ENCODE data around the gene SUSD2.
A peak's percentile ranks its signal among the peaks of the same experiment; 100 is the strongest.

The SUSD2 gene

DNA sequence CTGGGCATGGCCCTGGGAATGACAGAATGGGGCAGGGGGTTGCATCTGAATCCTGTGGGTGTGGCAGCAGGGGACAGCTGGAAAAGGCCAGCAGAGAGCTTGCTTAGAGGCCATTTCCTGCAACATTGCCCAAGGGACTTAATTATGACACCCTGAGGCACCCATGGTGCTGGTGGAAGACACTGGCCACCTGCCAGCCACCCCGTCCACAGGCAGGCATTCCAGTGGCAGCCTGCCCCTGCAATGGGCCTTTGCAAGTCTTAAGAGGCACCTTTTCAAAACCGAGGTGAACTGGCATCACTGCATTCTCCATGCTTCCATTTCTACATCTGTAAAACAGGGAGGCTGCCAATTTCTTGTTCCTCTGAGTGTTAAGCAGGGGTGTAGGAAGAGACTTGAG, 21.6 kb upstream of the SUSD2 start:
- TF ChIP-seq, protein P1, sequence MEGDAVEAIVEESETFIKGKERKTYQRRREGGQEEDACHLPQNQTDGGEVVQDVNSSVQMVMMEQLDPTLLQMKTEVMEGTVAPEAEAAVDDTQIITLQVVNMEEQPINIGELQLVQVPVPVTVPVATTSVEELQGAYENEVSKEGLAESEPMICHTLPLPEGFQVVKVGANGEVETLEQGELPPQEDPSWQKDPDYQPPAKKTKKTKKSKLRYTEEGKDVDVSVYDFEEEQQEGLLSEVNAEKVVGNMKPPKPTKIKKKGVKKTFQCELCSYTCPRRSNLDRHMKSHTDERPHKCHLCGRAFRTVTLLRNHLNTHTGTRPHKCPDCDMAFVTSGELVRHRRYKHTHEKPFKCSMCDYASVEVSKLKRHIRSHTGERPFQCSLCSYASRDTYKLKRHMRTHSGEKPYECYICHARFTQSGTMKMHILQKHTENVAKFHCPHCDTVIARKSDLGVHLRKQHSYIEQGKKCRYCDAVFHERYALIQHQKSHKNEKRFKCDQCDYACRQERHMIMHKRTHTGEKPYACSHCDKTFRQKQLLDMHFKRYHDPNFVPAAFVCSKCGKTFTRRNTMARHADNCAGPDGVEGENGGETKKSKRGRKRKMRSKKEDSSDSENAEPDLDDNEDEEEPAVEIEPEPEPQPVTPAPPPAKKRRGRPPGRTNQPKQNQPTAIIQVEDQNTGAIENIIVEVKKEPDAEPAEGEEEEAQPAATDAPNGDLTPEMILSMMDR (IDR thresholded peaks at IDR 0.05; ENCODE audit: unreplicated experiment in 3 of 3) = no peak
- Mint-ChIP-seq H3K27me3 (ENCODE audit: low read depth) (peaks cover 1% of the 10 kb centered on the region), H3K4me1 (peaks cover 38% of the 10 kb centered on the region), H3K36me3 (ENCODE audit: low read depth) (no peaks in the 10 kb centered on the region), H3K9me3 (no peaks in the 10 kb centered on the region), H3K4me3 (no peak overlapping the region), H3K27ac (no peak overlapping the region)

DNA sequence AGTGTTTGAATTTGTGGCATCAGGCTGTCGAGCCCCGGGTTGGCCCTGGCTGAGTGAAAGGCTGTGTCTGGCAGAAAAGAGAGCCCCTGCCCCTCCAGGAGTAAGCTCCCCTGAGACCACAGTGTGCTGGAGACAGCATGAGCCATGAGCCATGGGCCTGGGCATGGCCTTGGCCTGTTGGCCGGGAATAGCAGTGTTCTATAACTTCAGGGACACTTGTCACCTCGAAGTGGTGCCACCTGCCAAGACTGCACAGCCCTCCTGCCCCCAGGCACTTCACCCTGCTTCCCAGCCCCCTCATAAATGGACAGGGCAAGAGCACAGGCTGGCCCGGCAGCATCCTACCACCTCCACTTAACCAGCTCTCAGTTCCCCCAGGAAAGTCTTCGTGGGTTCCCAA, 20.7 kb upstream of the SUSD2 start:
- H3K4me1 Mint-ChIP-seq = peaks cover 35% of the 10 kb centered on the region
- H3K9me3 Mint-ChIP-seq = no peaks in the 10 kb centered on the region
- TF ChIP-seq, protein P1 (IDR thresholded peaks at IDR 0.05; ENCODE audit: unreplicated experiment in 3 of 3) = no peak
- H3K27me3 Mint-ChIP-seq (ENCODE audit: low read depth) = no peaks in the 10 kb centered on the region
- no peak overlapping the region for H3K4me3 Mint-ChIP-seq
- no peak overlapping the region for H3K27ac Mint-ChIP-seq
- H3K36me3 Mint-ChIP-seq (ENCODE audit: low read depth) = no peaks in the 10 kb centered on the region

- TF ChIP-seq, protein P1 (IDR thresholded peaks at IDR 0.05; ENCODE audit: unreplicated experiment in 3 of 3) = no peak
- H3K4me3 Mint-ChIP-seq = no peak overlapping the region
- no peaks in the 10 kb centered on the region for H3K36me3 Mint-ChIP-seq (ENCODE audit: low read depth)
- no peaks in the 10 kb centered on the region for H3K27me3 Mint-ChIP-seq (ENCODE audit: low read depth)
- peaks cover 32% of the 10 kb centered on the region for H3K4me1 Mint-ChIP-seq
- no peaks in the 10 kb centered on the region for H3K9me3 Mint-ChIP-seq
- H3K27ac Mint-ChIP-seq = peak overlapping the region in 1 of 3 experiments; percentile 50
Measured at GRCh38 chr22:24161485-24161884, 19.8 kb upstream of the SUSD2 start.

DNA sequence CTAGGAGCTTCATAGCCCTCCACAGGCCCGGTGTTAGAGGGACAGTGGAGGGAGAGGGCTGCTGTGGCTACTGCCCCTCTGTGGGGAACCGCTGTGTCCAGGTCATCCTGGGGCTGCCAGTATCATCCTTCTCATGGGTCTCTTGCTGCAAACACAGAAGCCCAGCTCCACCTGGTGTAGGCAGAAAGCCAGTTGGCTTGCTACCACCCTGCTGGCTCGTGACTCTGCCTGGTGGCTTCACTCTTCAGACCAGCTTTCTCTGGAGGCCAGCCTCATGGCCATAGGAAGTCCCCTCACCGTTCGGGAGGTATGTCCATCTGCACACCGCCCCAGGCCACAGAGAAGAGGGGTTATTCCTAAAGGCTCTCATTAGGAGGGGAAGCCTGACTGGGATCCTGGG, 19.4 kb upstream of the SUSD2 start:
- Mint-ChIP-seq H3K9me3 (no peaks in the 10 kb centered on the region), H3K27me3 (ENCODE audit: low read depth) (no peaks in the 10 kb centered on the region), H3K36me3 (ENCODE audit: low read depth) (no peaks in the 10 kb centered on the region), H3K27ac (peak overlapping the region in 1 of 3 experiments; percentile 50), H3K4me1 (peaks cover 28% of the 10 kb centered on the region), H3K4me3 (no peak overlapping the region)
- TF ChIP-seq, protein P1 (IDR thresholded peaks at IDR 0.05; ENCODE audit: unreplicated experiment in 3 of 3) = no peak

DNA sequence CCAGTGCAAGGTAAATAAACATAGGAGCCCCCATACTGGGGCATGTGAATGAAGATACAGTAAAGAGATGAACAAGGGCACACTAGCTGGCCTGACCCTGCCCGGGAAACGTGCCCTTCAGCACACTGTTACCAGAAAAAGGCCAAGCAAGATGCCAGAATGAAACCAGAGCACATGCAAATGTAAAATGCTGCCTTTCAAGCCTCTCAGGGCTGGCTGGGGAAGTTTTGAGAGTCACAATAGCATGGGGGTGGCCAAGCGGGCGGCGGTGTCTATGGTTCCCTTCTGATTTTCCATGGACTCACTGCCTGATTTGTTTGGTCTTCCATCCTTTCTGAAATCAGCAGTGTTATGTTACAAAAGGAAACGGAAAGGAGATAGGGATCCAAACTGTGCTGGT, 18.9 kb upstream of the SUSD2 start:
- no peaks in the 10 kb centered on the region for H3K9me3 Mint-ChIP-seq
- no peak overlapping the region for H3K4me3 Mint-ChIP-seq
- H3K36me3 Mint-ChIP-seq (ENCODE audit: low read depth) = no peaks in the 10 kb centered on the region
- TF ChIP-seq, protein P1 (IDR thresholded peaks at IDR 0.05; ENCODE audit: unreplicated experiment in 3 of 3) = no peak
- peaks cover 23% of the 10 kb centered on the region for H3K4me1 Mint-ChIP-seq
- H3K27me3 Mint-ChIP-seq (ENCODE audit: low read depth) = no peaks in the 10 kb centered on the region
- H3K27ac Mint-ChIP-seq = peak overlapping the region in 2 of 3 experiments; percentile 50 to 60

GRCh38 chr22:24164243-24164642, 17.0 kb upstream of the SUSD2 start:
- H3K4me1 Mint-ChIP-seq = peaks cover 10% of the 10 kb centered on the region

More at GRCh38 chr22:24164243-24164642, 17.0 kb upstream of the SUSD2 start:
- Mint-ChIP-seq H3K27me3 (ENCODE audit: low read depth) (no peaks in the 10 kb centered on the region), H3K9me3 (no peaks in the 10 kb centered on the region), H3K4me3 (no peak overlapping the region), H3K36me3 (ENCODE audit: low read depth) (peaks cover 5% of the 10 kb centered on the region), H3K27ac (no peak overlapping the region)
- TF ChIP-seq, protein P1 (IDR thresholded peaks at IDR 0.05; ENCODE audit: unreplicated experiment in 3 of 3) = no peak

All from nephron (organoid).